Activated CD8-positive, alpha-beta memory T cell treated with anti-CD3 and anti-CD28 coated beads for 36 hours (primary cell): ENCODE data around the gene SURF4. TPM values are rescaled to one million over a fixed set of nuclear protein-coding genes. Genes with fewer than 3 reads are reported as not detected.

Experiments used
- CTCF ChIA-PET: fragments of 350-600 bp; sonication (Branson Sonifier 250); formaldehyde crosslinking; loops from one replicate; lab custom pipeline; 2021; ENCODE audit warnings: antibody characterized with exemption; lab: Charles Lee
- POLR2A ChIA-PET: fragments of 350-600 bp; sonication (Branson Sonifier 250); formaldehyde crosslinking; loops from one replicate; lab custom pipeline; 2021; ENCODE audit warnings: antibody characterized with exemption; lab: Charles Lee
- total RNA-seq, 2 experiments: library from RNA; stranded (reverse); gene quantifications; one replicate each; pipeline ENCODE4 v1.2.3, GENCODE V29; 2021

Gene SURF4
- total RNA-seq, 2 experiments from 2014 or later = 260 to 276 TPM

DNA sequence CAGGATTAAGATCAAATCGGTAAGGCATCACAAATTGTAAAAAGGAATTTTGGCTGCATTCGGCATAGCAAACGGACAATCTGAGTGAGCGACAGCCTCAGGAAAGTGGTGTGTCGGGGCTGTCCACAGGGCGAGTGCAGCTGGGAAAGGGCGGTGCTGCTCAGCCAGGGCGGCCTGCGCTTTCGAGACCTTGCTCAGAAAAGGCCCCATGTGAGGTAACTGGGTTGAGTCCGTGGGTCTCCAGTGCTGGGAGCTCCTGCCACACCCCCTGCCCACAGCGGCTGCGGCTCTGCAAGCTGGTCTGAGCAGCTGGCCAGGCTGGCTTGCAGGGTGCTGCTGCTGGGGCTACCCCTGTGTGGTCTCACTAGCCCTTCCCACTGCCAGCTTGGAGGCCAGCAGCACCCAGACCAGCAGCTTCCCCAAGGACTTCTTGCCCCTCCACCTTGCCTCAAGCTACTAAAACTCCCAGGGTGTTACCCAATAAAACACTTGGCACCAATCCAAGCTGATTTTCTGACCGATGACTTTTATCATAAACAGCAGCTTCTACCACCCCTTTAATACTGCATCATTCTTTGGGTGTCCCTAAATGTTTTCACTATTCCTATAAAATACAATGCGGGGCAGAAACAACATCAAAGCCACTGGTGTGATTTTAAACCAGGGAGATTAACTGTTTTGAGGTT is 13.4 kb downstream of the SURF4 start:
- POLR2A ChIA-PET = interaction anchor here (0.6 to 1.5 kb wide), 3 partner anchors 9 to 15 kb away, joined by 3 to 5 read pairs (median 5); no protein-coding TSS in a partner anchor
- CTCF ChIA-PET = interaction anchor here (1.5 to 2.0 kb wide), 2 partner anchors 9 to 20 kb away, joined by 3 to 5 read pairs; no protein-coding TSS in a partner anchor

DNA sequence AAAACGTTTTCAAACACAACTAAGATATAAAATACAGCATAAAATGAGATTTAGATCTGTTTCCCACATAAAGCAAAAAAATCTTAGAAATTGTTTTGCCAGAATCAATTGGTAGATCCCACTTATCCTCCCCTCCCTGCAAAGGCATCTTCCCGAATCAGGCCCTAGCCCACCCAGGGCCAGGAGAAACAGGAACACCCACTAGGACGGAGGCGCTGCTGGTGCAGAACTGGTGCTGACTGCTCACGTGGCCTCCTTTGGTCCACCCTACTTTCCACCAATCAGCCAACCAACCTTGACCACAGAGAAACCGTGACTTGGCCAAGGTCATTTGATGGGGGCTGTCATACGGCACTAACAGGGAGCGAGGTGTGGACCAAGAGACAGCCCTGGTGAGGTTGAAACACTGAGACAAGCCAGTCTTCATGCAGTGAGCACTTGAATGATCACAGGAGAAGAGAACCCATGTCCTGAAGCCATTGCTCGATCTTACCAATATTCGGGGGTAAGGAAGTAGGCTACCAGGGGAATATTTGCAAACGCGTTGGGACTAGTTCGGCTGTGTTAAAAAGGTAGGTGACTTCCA is 14.3 kb downstream of the SURF4 start:
- ChIA-PET POLR2A (interaction anchor here (1.4 to 8.5 kb wide), 3 partner anchors 8 to 13 kb away, joined by 5 to 93 read pairs (median 11); no protein-coding TSS in a partner anchor), CTCF (interaction anchor here (2.0 to 3.3 kb wide), 2 partner anchors 9 to 10 kb away, joined by 5 to 20 read pairs; no protein-coding TSS in a partner anchor)

DNA sequence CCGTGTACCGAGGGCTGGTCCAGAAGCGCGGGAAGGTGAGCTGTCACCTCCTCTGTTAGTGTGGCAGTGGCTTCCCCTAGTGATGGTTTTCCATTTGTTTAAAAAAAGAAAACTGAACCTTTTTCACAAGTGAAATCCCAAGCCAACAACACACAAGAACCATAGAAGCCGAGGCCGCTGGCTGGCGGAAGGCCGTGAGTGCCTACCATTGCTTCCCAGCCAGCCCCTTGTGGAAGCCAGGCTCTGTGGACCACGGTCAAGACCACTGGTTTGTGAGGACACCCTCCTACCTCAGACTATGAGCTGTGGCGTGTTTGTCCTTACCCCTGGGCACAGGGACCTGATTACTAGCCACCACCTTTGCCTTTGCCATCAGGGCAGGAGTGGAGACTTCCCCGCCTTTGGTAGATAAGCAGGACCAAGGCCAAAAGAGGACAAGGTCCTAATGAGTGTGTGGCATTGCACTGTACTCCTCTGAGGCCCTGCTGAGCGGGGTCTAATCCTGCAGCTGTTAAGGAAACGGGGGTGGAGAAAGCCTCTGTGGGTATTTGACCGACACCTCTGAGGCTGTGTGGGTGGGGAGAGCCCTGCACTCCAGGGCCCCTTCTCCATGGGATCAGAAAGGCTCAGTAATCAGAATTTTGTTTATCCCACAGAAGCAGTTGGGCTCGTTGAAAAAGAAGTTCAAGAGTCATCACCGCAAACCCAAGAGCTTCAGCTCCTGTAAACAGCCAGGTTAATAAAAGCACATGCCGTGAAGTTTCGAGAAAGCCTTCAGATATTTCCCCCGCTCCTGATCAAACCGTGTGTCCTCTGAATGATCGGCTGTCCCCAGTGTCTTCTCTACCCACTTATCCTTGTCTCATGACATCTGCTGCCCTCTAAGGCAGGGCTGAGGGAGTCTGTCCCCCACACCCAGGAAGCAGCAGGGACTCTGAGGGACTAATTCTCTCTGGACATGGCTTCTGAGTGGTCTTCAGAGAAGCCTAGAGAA is 15.2 kb downstream of the SURF4 start:
- ChIA-PET CTCF (interaction anchor here (3.3 kb wide), 1 partner anchor 10 kb away, joined by 20 read pairs; no protein-coding TSS in a partner anchor), POLR2A (interaction anchor here (0.7 to 8.5 kb wide), 5 partner anchors 10 to 1882 kb away, joined by 3 to 93 read pairs (median 4); no protein-coding TSS in a partner anchor)

DNA sequence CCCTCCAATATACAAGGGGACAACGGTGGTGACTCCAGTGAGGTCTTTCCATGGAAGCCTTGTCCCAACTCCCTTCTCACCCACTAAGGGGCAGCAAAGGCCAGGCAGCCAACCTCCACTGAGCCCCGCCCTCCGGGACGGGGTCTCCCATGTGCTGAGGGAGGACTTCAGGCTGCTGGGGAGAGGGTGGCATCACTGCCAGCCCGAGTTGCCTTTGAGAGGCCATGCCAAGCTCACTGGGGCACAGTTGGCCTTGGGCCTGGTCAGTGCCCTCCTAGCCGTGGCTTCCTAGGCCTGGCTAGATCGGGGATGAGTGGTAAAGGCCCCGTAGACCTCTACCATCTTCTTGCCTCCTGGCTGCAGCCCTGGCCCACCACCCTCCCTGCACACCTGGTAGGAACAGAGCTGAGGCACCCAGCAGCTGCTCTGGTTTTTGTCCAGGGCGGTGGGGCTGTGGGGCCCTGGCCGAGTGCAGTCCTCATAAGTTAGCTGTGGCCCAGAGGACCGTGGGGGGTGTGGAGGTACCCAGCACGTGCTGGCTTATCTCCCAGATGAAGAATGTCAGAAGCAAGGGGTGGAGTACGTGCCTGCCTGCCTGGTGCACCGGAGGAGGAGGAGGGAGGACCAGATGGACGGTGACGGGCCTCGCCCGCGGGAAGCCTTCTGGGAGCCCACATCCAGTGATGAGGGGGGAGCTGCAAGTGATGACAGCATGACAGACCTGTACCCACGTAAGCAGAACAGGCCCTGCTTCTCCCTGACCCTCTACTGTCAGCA is 16.3 kb downstream of the SURF4 start:
- CTCF ChIA-PET = interaction anchor here (0.8 to 3.3 kb wide), 5 partner anchors 9 to 54 kb away, joined by 3 to 20 read pairs (median 4); no protein-coding TSS in a partner anchor
- POLR2A ChIA-PET = interaction anchor here (0.7 to 8.5 kb wide), 6 partner anchors 10 to 1880 kb away, joined by 3 to 93 read pairs (median 4); partner anchors contain the start of genes MED22 and RPL7A

DNA sequence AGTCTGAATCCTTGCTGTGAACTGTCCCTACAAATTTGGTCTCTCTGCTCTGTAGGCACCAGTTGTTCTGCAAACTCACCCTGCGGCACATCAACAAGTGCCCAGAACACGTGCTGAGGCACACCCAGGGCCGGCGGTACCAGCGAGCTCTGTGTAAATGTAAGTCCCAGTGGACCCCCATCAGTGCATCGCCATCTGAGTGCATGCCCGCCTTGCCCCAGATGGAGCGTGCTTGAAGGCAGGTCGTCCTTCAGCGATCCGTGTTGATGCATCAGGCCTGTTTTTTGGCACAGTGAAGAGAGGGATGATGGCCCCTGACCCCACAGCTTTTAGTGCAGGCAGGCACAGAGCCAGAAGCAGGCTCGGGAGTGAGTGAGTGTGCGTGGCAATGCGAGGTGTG is 18.2 kb downstream of the SURF4 start:
- ChIA-PET CTCF (interaction anchor here (2.2 to 3.9 kb wide), 2 partner anchors 14 to 17 kb away, joined by 9 to 27 read pairs; no protein-coding TSS in a partner anchor), POLR2A (interaction anchor here (1.0 to 8.5 kb wide), 4 partner anchors 8 to 17 kb away, joined by 4 to 93 read pairs (median 12); partner anchors contain the start of genes MED22 and RPL7A)

DNA sequence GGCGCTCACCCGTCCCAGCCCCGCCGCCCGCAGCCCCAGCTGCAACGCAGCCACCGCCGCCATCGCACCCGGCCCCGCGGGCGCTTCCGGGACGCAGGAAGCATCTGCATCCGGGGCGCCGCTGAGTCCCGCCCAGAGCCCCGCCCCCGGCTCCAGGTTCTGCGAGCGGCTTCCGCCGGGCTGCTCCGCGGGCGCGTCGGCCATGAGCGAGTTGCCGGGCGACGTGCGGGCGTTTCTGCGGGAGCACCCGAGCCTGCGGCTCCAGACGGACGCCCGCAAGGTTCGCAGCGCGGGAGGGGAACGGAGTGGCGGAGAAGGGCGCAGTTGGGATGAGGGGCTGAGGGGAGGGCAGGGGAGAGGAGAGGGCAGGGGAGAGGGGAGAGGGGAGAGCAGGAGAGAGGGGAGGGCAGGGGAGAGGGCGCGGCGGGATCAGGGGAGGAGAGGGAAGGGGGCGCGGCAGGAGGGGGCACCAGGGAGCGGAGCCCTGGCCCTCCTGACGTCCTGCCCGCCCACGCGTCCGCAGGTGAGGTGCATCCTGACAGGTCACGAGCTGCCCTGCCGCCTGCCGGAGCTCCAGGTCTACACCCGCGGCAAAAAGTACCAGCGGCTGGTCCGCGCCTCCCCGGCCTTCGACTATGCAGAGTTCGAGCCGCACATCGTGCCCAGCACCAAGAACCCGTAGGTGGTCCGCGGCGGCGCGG is 19.3 kb downstream of the SURF4 start, which contains the start of the genes SURF1 and SURF2:
Gene SURF1, minus strand, starts transcription at position 97 of the 701 bp plus-strand sequence. Its CDS starts 34 bp downstream, at position 63.
Gene SURF2, plus strand, starts transcription at position 160 of the 701 bp plus-strand sequence. Its CDS starts 43 bp downstream, at position 203.
- CTCF ChIA-PET = interaction anchor here (0.8 to 3.9 kb wide), 4 partner anchors 8 to 18 kb away, joined by 3 to 27 read pairs (median 8); partner anchors contain the start of genes MED22 and RPL7A
- POLR2A ChIA-PET = interaction anchor here (1.0 to 8.5 kb wide), 7 partner anchors 9 to 326 kb away, joined by 3 to 93 read pairs (median 4); partner anchors contain the start of genes GTF3C5, MED22 and RPL7A

DNA sequence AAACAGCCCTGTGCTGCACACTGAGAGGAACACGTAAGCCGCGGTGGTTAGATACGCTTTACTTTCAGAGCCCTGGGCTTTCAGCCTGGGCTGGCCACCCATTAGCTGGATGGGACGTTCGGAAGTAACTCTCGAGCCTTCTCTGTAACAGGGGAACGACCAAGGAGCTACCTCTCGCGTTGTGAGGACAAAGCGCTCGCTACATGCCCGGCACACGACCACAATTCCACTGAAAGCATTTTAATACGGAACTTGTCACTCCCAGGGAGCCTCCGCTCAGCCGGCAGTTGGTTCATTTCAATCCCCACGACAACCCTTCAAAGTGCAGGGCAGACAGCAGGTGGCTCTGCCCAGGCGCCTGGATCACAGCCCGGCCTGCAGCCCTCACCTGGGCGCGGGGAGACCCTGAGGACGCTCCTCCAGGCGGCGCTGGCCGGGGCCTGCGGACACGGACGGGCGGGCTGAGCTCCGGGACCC is 19.9 kb downstream of the SURF4 start:
- ChIA-PET POLR2A (interaction anchor here (1.0 to 8.5 kb wide), 6 partner anchors 8 to 325 kb away, joined by 3 to 93 read pairs (median 8); partner anchors contain the start of genes GTF3C5, MED22 and RPL7A), CTCF (interaction anchor here (0.6 to 3.9 kb wide), 7 partner anchors 9 to 131 kb away, joined by 3 to 27 read pairs (median 3); no protein-coding TSS in a partner anchor)

DNA sequence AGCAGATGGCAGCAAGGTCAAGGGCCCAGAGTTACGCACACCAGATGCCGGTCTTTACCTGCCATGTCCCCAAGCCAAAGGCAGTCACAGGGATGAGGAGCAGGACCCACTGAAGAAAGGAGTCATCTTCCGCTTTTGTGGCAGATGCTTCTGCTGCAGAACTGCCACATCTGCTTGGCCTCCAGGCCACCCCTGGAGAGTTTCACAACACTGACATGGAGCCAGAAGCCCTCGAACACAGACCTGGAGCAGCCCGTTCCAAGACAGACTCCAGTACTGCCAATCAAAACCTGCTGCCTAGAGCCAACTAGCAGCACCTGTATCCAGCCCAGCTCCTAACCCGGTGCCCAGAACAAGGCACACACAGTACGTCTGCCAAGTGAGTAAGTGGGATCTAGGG is 21.1 kb downstream of the SURF4 start:
- ChIA-PET POLR2A (interaction anchor here (8.5 kb wide), 1 partner anchor 16 kb away, joined by 93 read pairs; no protein-coding TSS in a partner anchor), CTCF (interaction anchor here (1.1 to 3.9 kb wide), 3 partner anchors 10 to 132 kb away, joined by 3 to 27 read pairs (median 4); no protein-coding TSS in a partner anchor)

DNA sequence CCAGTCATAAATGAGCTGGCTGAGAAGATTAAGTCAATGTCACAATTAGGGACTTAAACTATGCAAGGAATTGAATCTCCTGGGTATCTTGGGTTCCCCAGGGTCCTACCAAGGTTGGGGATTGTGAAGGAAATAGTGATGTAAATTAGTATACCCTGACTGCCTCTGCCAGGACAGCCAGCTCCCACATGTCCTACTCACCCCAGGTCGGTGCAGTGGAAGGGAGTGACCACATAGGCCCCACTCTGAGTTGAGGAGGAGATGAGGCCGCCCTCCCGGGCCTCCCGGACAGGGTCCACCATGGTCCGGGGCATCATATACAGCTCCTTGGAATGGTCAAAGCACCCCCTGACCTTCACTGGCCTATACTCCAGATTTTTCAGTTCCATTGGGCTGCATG is 22.3 kb downstream of the SURF4 start:
- POLR2A ChIA-PET = interaction anchor here (1.3 to 8.5 kb wide), 3 partner anchors 9 to 20 kb away, joined by 3 to 93 read pairs (median 5); no protein-coding TSS in a partner anchor

DNA sequence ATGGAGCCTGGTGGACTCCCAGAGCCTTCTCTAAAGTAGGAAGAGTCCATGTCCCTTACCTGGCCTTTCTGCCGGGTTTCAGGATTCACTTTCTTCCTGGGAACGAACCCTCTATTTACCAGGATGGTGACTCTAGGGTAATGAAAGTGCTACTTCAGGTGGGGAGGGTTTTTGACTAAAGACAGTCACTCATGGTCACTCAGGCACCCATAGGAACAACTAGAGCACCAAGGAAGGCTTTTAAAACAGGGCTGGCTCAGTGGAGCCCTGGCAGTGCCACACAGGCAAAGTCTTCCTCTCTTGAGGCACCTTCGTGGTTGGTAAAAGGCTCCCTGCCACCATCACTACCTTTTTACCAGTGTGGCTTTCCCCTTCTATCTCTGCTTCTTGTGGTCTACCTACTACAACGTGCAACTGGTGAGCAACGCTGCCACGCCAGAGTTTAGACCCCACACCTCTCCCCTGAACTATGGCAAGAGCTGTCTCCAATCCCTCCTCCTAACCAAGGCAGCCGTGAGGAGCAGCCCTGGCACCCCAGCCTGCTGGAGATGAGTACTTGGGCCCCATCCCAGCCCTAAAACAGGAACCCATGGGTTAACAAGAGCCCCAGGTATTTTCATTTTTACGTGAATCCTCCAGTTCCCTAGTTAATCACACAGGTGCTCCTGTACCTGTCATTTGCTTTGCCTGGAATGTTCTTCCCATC is 23.1 kb downstream of the SURF4 start:
- POLR2A ChIA-PET = interaction anchor here (1.3 to 8.5 kb wide), 3 partner anchors 10 to 21 kb away, joined by 3 to 93 read pairs (median 5); no protein-coding TSS in a partner anchor
- CTCF ChIA-PET = interaction anchor here (1.3 to 2.1 kb wide), 4 partner anchors 11 to 21 kb away, joined by 4 to 6 read pairs (median 4); no protein-coding TSS in a partner anchor

More for the DNA sequence above, 22.3 kb downstream of the SURF4 start:
- CTCF ChIA-PET = interaction anchor here (0.6 to 2.1 kb wide), 4 partner anchors 13 to 66 kb away, joined by 3 to 6 read pairs (median 4); no protein-coding TSS in a partner anchor

DNA sequence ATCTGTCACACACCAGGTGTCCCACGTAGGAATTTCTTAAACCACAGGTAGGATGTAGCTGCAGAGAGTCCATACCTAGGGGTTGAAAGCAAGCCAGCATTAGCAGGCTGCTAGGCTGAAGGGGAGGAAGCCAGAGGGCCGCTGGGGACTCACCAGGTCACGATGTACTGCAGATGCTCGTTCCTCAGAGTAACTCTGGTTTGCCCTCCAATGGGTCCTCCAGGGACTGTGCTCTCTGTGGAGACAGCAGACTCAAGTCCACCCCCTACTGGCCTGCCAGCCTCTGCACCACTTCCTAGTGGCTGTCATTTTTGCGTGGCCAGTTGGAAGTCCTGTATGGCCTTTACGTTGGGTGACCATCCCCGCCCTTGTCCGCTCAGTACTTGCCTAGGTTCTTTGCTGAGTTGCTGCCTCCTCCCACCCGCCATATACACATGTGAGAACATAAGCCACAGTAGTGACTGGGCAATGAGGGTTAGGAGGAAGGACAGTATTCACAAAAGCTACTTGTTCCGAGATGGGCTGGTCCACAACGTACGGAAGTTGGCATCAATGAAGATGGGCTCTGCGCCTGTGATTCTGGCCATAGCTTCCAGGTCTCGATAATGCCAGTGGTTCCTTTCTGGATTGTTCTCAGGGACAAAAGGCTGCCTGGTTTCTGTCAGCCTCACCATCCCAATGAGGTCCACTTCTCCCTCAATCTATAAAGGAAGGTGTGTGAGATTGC is 23.8 kb downstream of the SURF4 start:
- CTCF ChIA-PET = interaction anchor here (0.6 to 4.9 kb wide), 5 partner anchors 10 to 128 kb away, joined by 3 to 41 read pairs (median 4); no protein-coding TSS in a partner anchor
- POLR2A ChIA-PET = interaction anchor here (2.5 to 6.8 kb wide), 2 partner anchors 14 to 20 kb away, joined by 12 to 172 read pairs; partner anchors contain the start of genes STKLD1 and SURF4

DNA sequence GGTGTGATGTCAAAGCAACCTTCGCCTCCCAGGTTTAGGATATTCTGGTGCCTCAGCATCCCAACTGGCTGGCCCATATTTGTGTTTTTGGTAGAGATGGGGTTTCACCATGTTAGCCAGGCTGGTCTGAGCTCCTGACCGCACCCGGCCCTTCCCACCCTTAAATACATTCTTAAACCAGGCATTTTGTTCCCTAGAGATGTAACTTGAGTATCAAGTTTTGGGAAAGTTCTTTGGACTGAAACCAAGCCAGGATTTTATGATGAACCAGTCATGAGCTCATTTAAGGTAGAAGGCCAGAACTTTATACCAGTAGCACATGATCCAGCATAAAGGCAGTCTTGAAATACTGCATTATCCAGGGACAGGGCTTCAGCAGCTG is 24.3 kb downstream of the SURF4 start:
- POLR2A ChIA-PET = interaction anchor here (2.5 to 6.8 kb wide), 2 partner anchors 14 to 21 kb away, joined by 12 to 172 read pairs; partner anchors contain the start of genes STKLD1 and SURF4
- CTCF ChIA-PET = interaction anchor here (0.6 to 4.9 kb wide), 5 partner anchors 8 to 129 kb away, joined by 3 to 41 read pairs (median 10); no protein-coding TSS in a partner anchor

DNA sequence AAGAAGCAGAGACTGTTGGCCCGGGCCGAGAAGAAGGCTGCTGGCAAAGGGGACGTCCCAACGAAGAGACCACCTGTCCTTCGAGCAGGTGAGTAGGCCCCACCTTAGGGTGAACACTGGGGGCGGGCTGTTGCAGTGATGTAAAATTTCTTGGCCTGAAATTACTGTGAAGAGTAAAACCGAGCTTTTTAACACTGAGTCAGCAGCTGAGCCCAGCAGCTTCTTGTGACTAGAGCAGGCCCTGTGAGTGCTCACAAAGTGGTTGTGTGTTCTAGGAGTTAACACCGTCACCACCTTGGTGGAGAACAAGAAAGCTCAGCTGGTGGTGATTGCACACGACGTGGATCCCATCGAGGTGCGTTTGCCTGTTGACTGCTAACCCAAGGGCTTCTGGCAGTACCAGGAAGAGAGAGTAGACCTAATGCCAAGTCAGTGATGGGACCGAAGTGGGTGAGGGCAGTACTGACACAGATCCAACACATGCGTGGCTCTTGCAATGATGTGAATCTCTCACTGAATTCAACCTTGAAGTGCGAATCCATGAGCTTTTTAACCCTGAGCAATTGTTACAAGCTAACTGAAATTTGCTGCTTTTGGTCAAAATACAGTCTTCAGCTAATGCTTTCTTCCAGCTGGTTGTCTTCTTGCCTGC is 25.8 kb downstream of the SURF4 start:
- ChIA-PET POLR2A (interaction anchor here (0.8 to 6.8 kb wide), 6 partner anchors 9 to 22 kb away, joined by 3 to 172 read pairs (median 6); partner anchors contain the start of genes STKLD1, SURF4 and SURF6), CTCF (interaction anchor here (0.6 to 4.9 kb wide), 5 partner anchors 9 to 58 kb away, joined by 3 to 41 read pairs (median 10); no protein-coding TSS in a partner anchor)
